CD14-positive monocyte (primary cell): ENCODE results near the gene VWC2. TPM values are rescaled to one million over a fixed set of nuclear protein-coding genes. Genes with fewer than 3 reads are reported as not detected.

ENCODE experiments used
- DNase-seq, 3 donors: peaks; one replicate each; pipeline ENCODE4 v3.0.0-alpha.2; 2011 to 2022
- H2AFZ ChIP-seq: 2 replicates; pipeline ENCODE4 v1.6.0; 2012; ENCODE audit warnings: mild to moderate bottlenecking, low read depth, low read length, inconsistent platforms; ENCODE audit not compliant: insufficient read depth, poor library complexity, severe bottlenecking
- H3K27ac ChIP-seq, 2 donors: 1 replicate in 1 of 2; 2 replicates in 1 of 2; pipeline ENCODE4 v1.5.1; 2012 to 2013; ENCODE audit warnings: low read length in 2 of 2, control low read depth in 1 of 2, inconsistent platforms in 1 of 2, low read depth in 1 of 2, mild to moderate bottlenecking in 1 of 2
- H3K27me3 ChIP-seq, 2 donors: one replicate each; pipeline versions ENCODE4 v1.6.0 to v1.6.1; 2011 to 2013; ENCODE audit warnings: low read length in 2 of 2; ENCODE audit not compliant: control insufficient read depth in 2 of 2, insufficient read depth in 2 of 2
- H3K36me3 ChIP-seq, 2 donors: replicated peaks in 1 of 2; 1 replicate in 1 of 2; 2 replicates in 1 of 2; pipeline versions ENCODE4 v1.5.1 to v1.6.1; 2012 to 2013; ENCODE audit warnings: low read length in 2 of 2, control low read depth in 1 of 2, inconsistent platforms in 1 of 2, mild to moderate bottlenecking in 1 of 2; ENCODE audit not compliant: insufficient read depth in 2 of 2, control insufficient read depth in 1 of 2
- H3K4me1 ChIP-seq, 2 donors: 1 replicate in 1 of 2; 2 replicates in 1 of 2; pipeline versions ENCODE4 v1.5.1 to v1.6.1; 2012 to 2013; ENCODE audit warnings: low read length in 2 of 2, control low read depth in 1 of 2, inconsistent platforms in 1 of 2, mild to moderate bottlenecking in 1 of 2, moderate library complexity in 1 of 2; ENCODE audit not compliant: insufficient read depth in 2 of 2, control insufficient read depth in 1 of 2
- H3K4me2 ChIP-seq: replicated peaks from 2 replicates; pipeline ENCODE3; 2012; ENCODE audit warnings: low read length, moderate library complexity, mild to moderate bottlenecking; ENCODE audit not compliant: poor library complexity, severe bottlenecking; ENCODE audit errors: extremely low read depth
- H3K4me3 ChIP-seq, 3 experiments: fragments of 200-600 bp in 1 of 3; sonication (generic) in 1 of 3; replicated peaks in 1 of 3; 1 replicate in 2 of 3; 2 replicates in 1 of 3; pipeline ENCODE4 v1.5.1; 2011 to 2013; ENCODE audit warnings: low read length in 3 of 3, mild to moderate bottlenecking in 3 of 3, control low read depth in 2 of 3, low read depth in 2 of 3, inconsistent platforms in 1 of 3, moderate library complexity in 1 of 3
- H3K79me2 ChIP-seq: 2 replicates; pipeline ENCODE4 v1.6.0; 2012; ENCODE audit warnings: mild to moderate bottlenecking, control low read depth, inconsistent platforms, low read length, moderate library complexity; ENCODE audit not compliant: insufficient read depth
- H3K9ac ChIP-seq: 2 replicates; pipeline ENCODE4 v1.6.0; 2017; ENCODE audit warnings: low read length, mild to moderate bottlenecking; ENCODE audit not compliant: insufficient read depth, poor library complexity, severe bottlenecking
- H3K9me3 ChIP-seq, 2 donors: replicated peaks in 1 of 2; 1 replicate in 1 of 2; 2 replicates in 1 of 2; pipeline versions ENCODE4 v1.5.1 to v1.6.1; 2012 to 2013; ENCODE audit warnings: low read length in 2 of 2, control low read depth in 1 of 2; ENCODE audit not compliant: control insufficient read depth in 1 of 2, insufficient read depth in 1 of 2
- H4K20me1 ChIP-seq: 2 replicates; pipeline ENCODE4 v1.6.0; 2012; ENCODE audit warnings: mild to moderate bottlenecking, low read length, control low read depth, moderate library complexity; ENCODE audit not compliant: insufficient read depth
- H3K27ac Mint-ChIP-seq, 7 donors: one replicate each; pipeline ENCODE4 v1.8.0; 2020; ENCODE audit warnings: mild to moderate bottlenecking in 7 of 7, mixed read lengths in 7 of 7, moderate library complexity in 6 of 7, inconsistent platforms in 2 of 7
- H3K27me3 Mint-ChIP-seq, 3 donors: one replicate each; pipeline ENCODE4 v1.8.0; 2021 to 2022; ENCODE audit warnings: low read depth in 3 of 3, mild to moderate bottlenecking in 3 of 3, mixed read lengths in 3 of 3, moderate library complexity in 3 of 3, inconsistent platforms in 1 of 3
- H3K36me3 Mint-ChIP-seq, 2 donors: one replicate each; pipeline ENCODE4 v1.8.0; 2020; ENCODE audit warnings: mixed read lengths in 2 of 2, inconsistent platforms in 1 of 2, mild to moderate bottlenecking in 1 of 2
- H3K4me1 Mint-ChIP-seq: one replicate; pipeline ENCODE4 v1.8.0; 2020; ENCODE audit warnings: mild to moderate bottlenecking, mixed read lengths
- H3K4me3 Mint-ChIP-seq, 2 donors: one replicate each; pipeline ENCODE4 v1.8.0; 2020; ENCODE audit warnings: mild to moderate bottlenecking in 2 of 2, mixed read lengths in 2 of 2, moderate library complexity in 1 of 2
- H3K9me3 Mint-ChIP-seq, 7 donors: one replicate each; pipeline ENCODE4 v1.8.0; 2020 to 2022; ENCODE audit warnings: mixed read lengths in 7 of 7, mild to moderate bottlenecking in 6 of 7, moderate library complexity in 6 of 7, inconsistent platforms in 2 of 7
- WGBS: methylation state at CpG from one replicate; pipeline ENCODE4 v1.1.5; 2013; ENCODE audit warnings: missing lambda C conversion rate; ENCODE audit not compliant: insufficient coverage; 5-methylcytosine and 5-hydroxymethylcytosine counted together
- intact Hi-C, 2 donors: fragments of 100-400 bp; cut with micrococcal nuclease; formaldehyde crosslinking; loops; one replicate each; pipeline versions ENCODE4 v1.15.0 to v1.15.1; 2023
- polyA plus RNA-seq, 3 donors: library from polyadenylated mRNA; depleted of rRNA in 1 of 3; unstranded in 2 of 3; stranded (reverse) in 1 of 3; fragments of 300-500 nt in 2 of 3; fragments of >200 nt in 1 of 3; fragmentation: Illumina TruSeq in 2 of 3; gene quantifications; 1 replicate in 2 of 3; 2 replicates in 1 of 3; pipeline ENCODE4 v1.2.3, GENCODE V29; 2012 to 2021
- TF ChIP-seq, protein P1 (sequence below): fragments of 200-600 bp; IDR thresholded peaks from one replicate; pipeline ENCODE4 v1.8.0; 2022; ENCODE audit warnings: antibody characterized with exemption, mild to moderate bottlenecking

VWC2 gene
- polyA plus RNA-seq, 3 donors: not detected

DNA sequence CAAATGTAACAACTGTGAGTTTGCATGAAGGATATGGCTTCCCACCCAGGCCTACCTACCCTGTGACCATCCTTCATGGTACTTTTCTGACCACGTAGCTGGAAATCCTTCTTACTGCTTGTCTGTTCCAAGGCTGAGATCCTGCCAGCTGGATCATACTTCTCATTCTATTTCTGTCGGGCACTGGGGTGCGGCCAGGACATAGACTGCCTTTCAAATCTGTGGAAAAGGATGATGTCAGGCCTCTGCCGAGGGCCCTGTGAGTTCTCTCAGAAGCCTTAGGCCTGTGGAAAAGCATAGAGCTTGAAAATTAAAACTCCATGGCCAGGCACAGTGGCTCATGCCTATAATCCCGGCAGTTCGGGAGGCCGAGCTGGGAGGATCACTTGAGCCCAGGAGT is 10.0 kb downstream of the VWC2 start:
- H3K27me3 ChIP-seq: peaks cover 5 to 9% of the 10 kb centered on the region in 2 donors
- no peaks in the 10 kb centered on the region for H4K20me1 ChIP-seq
- H3K4me3 ChIP-seq: no peak overlapping the region
- H3K27ac ChIP-seq: no peak overlapping the region
- no peaks in the 10 kb centered on the region for H3K36me3 ChIP-seq
- no peak overlapping the region for H2AFZ ChIP-seq
- intact Hi-C loops: no loop called here
- H3K27ac Mint-ChIP-seq: no peak overlapping the region
- H3K4me3 Mint-ChIP-seq: no peak overlapping the region
- H3K9ac ChIP-seq: no peak overlapping the region
- TF ChIP-seq, protein P1, sequence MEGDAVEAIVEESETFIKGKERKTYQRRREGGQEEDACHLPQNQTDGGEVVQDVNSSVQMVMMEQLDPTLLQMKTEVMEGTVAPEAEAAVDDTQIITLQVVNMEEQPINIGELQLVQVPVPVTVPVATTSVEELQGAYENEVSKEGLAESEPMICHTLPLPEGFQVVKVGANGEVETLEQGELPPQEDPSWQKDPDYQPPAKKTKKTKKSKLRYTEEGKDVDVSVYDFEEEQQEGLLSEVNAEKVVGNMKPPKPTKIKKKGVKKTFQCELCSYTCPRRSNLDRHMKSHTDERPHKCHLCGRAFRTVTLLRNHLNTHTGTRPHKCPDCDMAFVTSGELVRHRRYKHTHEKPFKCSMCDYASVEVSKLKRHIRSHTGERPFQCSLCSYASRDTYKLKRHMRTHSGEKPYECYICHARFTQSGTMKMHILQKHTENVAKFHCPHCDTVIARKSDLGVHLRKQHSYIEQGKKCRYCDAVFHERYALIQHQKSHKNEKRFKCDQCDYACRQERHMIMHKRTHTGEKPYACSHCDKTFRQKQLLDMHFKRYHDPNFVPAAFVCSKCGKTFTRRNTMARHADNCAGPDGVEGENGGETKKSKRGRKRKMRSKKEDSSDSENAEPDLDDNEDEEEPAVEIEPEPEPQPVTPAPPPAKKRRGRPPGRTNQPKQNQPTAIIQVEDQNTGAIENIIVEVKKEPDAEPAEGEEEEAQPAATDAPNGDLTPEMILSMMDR: no peak
- WGBS: 92% methylated on average over 2 of the region's 7 CpGs
- H3K79me2 ChIP-seq: no peaks in the 10 kb centered on the region
- H3K9me3 ChIP-seq: no peaks in the 10 kb centered on the region
- peaks cover 0 to 2% (median 0%) of the 10 kb centered on the region in 7 donors for H3K9me3 Mint-ChIP-seq
- peaks cover 3% of the 10 kb centered on the region for H3K4me1 Mint-ChIP-seq
- no peaks in the 10 kb centered on the region for H3K4me1 ChIP-seq
- H3K27me3 Mint-ChIP-seq: peaks cover 11 to 22% (median 11%) of the 10 kb centered on the region in 3 donors
- no peak overlapping the region for H3K4me2 ChIP-seq
- H3K36me3 Mint-ChIP-seq: no peaks in the 10 kb centered on the region
- no peak for DNase-seq

DNA sequence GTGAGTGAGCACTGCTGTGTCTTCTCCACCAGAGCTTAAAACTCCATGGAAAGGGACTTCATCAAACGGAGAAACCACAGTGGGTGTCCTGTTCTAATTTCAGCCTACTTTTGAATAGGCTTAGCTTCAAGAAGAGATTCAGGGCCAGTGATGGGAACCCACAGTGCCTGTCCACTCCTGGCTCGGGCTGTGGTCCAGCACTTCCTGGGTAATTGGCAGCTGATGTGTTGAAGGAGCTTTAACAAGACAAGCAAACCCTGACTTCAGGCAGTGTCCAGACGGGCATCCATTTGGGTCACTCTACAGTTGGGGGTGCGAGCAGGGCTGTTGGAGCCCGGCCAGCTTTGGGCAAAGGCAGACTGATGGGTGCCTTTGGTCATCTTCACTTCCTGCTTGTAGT is 14.5 kb downstream of the VWC2 start:
- Histone ChIP-seq H3K27me3 (no peaks in the 10 kb centered on the region), H2AFZ (no peak overlapping the region), H3K9me3 (no peaks in the 10 kb centered on the region), H4K20me1 (no peaks in the 10 kb centered on the region), H3K4me2 (no peak overlapping the region), H3K4me1 (no peaks in the 10 kb centered on the region), H3K27ac (no peak overlapping the region), H3K9ac (no peak overlapping the region), H3K36me3 (no peaks in the 10 kb centered on the region), H3K4me3 (no peak overlapping the region), H3K79me2 (no peaks in the 10 kb centered on the region)
- TF ChIP-seq, protein P1: no peak
- Mint-ChIP-seq H3K4me1 (no peaks in the 10 kb centered on the region), H3K36me3 (no peaks in the 10 kb centered on the region), H3K4me3 (no peak overlapping the region), H3K27me3 (peaks cover 2 to 7% (median 3%) of the 10 kb centered on the region in 3 donors), H3K27ac (no peak overlapping the region), H3K9me3 (peaks cover 0 to 5% (median 0%) of the 10 kb centered on the region in 7 donors)
- intact Hi-C loops: no loop called here
- 89% methylated on average over 5 of the region's 5 CpGs for WGBS
- no peak for DNase-seq
